Hepatocyte (in vitro differentiated cells): ENCODE data around the gene IL1R1.

Source experiments
- EZH2 ChIP-seq: fragments of 200-600 bp; sonication (generic); IDR thresholded peaks from 2 replicates; pipeline ENCODE4 v1.6.1; 2016; ENCODE audit warnings: antibody characterized with exemption, mild to moderate bottlenecking, borderline replicate concordance
- EZH2phosphoT487 ChIP-seq: fragments of 200-600 bp; sonication (generic); IDR thresholded peaks from one replicate; pipeline ENCODE4 v1.6.1; 2018; ENCODE audit warnings: antibody characterized with exemption, mild to moderate bottlenecking, low read depth, moderate library complexity; ENCODE audit not compliant: unreplicated experiment, severe bottlenecking
- TF ChIP-seq, protein P1 (sequence below): fragments of 200-600 bp; sonication (generic); IDR thresholded peaks from 2 replicates; pipeline ENCODE4 v1.5.1; 2016; ENCODE audit warnings: antibody characterized with exemption, mild to moderate bottlenecking; ENCODE audit not compliant: poor library complexity

DNA sequence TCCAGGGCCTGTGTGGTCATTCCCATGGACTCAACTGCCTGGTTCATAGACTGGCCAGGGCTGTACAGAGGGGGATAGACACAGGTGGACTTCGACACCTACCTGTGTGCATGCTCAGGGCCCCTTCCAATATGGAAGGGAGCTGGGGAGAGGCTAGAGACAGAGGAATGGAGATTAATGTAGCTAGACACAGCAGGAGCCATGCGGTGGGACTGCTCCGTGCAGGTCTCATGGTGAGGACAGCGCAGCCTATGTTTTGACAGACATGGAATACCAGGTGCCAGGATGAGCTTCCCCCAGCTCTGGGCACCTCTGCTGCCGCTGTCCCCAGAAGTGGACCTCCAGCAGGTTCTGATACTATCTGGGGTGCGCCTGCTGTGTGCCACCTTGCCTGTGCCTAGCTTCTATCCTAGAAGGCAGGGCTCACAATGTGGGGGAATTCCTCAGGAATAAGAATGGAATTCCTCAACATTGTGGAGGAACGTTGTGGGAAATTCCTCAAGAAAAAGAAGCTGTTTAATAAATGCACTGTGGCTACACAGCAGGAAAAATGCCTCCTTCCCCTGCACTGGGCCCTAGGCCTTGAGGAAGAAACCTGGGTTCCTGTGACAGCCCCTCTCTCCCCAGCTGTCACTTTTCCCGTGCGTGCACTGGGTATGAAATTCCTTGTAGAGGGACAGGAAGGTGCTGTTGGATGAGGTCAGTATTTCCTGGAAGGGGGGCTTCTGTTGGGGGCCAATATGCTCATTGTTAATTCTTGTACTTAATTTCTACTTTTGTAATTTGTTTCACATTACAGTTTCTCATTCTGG, 7.3 kb downstream of the IL1R1 start:
- TF ChIP-seq, protein P1, sequence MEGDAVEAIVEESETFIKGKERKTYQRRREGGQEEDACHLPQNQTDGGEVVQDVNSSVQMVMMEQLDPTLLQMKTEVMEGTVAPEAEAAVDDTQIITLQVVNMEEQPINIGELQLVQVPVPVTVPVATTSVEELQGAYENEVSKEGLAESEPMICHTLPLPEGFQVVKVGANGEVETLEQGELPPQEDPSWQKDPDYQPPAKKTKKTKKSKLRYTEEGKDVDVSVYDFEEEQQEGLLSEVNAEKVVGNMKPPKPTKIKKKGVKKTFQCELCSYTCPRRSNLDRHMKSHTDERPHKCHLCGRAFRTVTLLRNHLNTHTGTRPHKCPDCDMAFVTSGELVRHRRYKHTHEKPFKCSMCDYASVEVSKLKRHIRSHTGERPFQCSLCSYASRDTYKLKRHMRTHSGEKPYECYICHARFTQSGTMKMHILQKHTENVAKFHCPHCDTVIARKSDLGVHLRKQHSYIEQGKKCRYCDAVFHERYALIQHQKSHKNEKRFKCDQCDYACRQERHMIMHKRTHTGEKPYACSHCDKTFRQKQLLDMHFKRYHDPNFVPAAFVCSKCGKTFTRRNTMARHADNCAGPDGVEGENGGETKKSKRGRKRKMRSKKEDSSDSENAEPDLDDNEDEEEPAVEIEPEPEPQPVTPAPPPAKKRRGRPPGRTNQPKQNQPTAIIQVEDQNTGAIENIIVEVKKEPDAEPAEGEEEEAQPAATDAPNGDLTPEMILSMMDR: no peak
- no peak for TF ChIP-seq EZH2phosphoT487
- TF ChIP-seq EZH2: no peak
